Activated CD8-positive, alpha-beta memory T cell treated with anti-CD3 and anti-CD28 coated beads, Interleukin-2, amount 50 U/mL, for 48 hours (primary cell): Measurements from ENCODE around the gene UNK.
"Not testable (repeated sequence)": the region's sequence is repeated elsewhere in the genome, so short reads cannot be mapped to it uniquely, and the experiment has no call there.

Source experiments
- DNase-seq: peaks from one replicate; pipeline ENCODE4 v3.0.0-alpha.2; 2020

The UNK gene

DNA sequence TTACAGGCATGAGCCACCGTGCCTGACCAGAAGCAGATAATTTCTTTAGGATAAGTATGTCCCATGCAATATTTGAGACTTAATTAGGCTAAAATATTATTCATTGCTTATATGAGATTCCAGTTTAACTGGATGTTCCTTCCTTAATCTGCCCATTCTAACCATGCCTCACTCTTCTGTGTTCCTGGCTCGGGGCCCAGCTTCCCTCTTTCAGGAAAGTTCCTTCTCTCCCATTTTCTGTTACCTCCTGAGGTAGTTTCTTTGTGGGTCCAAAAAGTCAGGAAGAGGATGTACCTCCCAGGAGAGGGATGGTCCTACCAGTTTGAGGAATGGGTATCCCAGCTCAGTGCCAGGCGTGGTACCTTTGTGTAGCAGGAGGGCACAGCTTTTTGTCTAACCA is 23.3 kb downstream of the UNK start:
- DNase-seq, result no peak

DNA sequence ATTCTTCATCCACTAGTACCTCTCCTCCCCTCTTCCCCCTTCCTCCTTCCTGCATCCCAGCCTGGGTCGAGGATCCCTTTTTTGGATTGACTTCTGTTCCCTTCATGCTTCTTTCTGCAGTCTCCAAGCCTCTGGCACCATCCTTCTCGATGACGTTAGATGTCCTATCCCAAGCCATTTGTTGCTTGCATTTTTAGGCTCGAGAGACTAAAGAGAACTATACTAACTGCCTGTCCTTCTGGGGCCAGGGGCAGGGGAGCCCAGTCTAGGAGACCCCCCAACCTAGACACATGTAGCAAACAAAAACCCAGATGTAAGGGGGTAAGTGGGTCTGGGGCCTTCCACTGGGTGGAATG is 23.9 kb downstream of the UNK start:
- no peak for DNase-seq

DNA sequence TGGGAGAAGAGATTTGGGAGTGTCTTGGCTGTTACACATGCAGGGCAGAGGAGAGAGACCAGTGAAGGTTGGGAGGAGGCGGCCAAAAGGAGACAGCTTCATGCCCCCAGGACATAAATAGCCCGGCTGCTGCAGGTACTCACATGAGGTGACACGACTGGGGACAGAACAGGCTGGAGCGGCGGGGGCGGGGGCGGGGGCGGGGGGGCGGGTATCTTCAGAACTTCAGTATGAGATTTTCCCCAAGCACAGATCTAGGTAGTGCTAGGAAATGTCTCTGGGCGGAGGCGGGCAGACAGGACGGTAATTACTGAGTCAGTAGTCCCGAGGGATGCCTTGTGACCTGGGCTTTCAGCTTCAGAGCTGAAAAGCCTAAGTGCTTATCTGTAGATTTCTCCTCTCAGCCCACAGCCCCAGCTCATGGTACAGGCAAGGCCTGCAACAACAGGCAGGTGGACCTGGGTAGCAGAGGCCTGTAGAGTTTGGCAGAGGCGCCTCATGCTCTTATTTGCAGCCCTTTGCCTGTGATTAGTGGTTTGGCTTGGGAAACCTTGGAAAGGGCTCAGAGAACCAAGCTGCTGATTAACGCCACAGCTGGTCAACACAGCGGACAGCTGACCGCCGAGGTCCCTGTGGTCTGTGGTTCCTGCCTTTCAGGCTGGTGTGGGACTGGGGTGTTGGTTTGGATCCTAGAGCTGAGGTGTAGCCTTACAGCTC is 24.5 kb downstream of the UNK start:
- DNase-seq, result no peak

DNA sequence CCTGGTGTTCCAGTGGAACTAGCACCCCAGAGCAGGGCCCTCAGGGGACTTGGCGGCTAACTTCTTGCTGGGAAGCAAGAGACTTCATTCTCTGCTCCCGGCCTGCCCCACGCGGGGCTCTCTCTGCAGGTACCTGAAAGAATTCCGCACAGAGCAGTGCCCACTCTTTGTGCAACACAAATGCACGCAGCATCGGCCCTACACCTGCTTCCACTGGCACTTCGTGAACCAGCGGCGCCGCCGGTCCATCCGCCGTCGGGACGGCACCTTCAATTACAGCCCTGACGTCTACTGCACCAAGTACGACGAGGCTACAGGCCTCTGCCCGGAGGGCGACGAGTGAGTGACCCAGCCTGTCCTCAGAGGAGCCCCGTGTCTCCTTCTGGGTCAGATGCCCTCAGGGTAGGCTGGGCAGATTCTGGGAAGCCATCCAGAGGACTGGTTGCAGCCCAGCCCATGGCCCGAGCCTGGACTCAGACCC is 25.1 kb downstream of the UNK start:
- no peak for DNase-seq

DNA sequence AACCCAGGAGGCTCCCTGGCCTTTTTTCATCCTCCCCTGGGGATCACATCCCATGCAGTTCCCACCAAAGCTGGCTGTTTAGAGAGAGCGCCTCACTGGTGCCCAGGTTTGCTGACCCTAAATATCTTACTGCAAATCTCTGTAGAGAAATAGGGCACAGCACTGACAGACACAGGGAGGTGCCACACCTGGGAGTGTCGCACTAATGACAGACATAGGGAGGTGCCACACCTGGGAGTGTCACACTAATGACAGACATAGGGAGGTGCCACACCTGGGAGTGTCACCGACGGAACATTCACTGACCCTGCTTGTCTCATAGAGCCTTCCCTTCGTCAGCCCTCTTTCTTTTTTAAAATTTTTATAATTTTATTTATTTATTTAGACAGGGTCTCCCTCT is 25.6 kb downstream of the UNK start:
- no peak for DNase-seq

DNA sequence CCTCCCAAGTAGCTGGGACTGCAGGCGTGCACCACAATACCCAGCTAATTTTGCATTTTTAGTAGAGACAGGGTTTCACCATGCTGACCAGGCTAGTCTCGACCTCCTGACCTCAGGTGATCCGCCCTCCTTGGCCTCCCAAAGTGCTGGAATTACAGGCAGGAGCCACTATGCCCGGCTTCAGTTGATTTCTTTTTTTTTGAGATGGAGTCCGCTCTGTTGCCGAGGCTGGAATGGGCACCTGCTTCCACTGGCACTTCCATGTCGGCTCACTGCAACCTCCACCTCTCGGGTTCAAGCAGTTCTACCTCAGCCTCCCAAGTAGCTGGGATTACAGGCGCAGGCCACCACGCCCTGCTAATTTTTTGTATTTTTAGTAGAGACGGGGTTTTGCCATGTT is 26.1 kb downstream of the UNK start:
- DNase-seq, result not testable (repeated sequence)

DNA sequence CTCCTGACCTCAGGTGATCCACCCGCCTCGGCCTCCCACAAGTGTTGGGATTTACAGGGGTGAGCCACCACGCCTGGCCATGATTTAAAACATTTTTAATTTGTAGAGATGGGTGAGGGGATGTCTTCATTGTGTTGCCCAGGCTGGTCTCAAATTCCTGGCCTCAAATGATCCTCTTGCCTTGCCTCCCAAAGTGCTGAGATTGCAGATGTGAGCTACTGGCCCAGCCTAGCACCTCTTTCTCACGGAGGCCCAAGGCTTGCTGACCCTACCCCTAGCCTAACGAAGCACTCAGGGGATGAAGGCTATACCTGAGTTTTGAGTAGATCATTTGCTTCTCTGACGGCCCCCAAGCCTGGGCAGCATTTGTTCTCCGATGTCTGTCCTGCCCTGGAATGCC is 26.6 kb downstream of the UNK start:
- no peak for DNase-seq

DNA sequence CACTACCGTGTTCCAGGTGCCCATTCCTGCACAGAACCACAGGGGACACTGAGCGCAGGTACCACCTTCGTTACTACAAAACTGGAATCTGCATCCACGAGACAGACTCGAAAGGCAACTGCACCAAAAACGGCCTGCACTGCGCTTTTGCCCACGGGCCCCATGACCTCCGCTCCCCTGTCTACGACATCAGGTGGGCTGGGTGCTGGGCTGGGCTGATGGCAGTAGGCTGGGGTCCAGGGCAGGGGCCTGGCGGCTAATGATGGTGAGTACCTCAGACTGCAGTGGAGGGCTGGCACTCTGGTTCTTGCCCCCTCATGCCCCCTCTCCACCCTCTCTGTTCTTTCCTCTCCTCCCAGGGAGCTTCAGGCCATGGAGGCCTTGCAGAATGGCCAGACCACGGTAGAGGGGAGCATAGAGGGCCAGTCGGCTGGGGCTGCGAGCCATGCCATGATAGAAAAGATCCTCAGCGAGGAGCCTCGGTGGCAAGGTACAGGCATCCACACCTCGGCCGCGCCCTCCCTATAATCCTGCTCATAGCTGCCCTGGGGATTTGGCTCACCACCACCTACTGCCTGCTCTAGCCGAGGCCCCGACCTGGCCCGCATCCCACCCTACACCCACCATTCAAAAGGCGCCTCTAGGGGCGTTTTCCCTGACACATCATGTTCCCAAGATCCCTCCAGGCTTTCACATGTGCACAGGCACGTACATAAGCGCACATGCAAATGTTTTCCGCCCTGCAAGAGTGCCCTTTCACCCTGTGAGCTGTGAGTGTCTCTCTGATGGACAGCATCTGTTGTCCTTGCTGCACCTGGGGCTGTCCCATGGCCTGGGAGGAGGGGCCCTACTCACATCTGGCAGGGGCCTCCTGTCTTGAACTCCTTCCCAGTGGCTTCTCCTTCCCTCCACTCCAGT is 27.7 kb downstream of the UNK start:
- no peak for DNase-seq

DNA sequence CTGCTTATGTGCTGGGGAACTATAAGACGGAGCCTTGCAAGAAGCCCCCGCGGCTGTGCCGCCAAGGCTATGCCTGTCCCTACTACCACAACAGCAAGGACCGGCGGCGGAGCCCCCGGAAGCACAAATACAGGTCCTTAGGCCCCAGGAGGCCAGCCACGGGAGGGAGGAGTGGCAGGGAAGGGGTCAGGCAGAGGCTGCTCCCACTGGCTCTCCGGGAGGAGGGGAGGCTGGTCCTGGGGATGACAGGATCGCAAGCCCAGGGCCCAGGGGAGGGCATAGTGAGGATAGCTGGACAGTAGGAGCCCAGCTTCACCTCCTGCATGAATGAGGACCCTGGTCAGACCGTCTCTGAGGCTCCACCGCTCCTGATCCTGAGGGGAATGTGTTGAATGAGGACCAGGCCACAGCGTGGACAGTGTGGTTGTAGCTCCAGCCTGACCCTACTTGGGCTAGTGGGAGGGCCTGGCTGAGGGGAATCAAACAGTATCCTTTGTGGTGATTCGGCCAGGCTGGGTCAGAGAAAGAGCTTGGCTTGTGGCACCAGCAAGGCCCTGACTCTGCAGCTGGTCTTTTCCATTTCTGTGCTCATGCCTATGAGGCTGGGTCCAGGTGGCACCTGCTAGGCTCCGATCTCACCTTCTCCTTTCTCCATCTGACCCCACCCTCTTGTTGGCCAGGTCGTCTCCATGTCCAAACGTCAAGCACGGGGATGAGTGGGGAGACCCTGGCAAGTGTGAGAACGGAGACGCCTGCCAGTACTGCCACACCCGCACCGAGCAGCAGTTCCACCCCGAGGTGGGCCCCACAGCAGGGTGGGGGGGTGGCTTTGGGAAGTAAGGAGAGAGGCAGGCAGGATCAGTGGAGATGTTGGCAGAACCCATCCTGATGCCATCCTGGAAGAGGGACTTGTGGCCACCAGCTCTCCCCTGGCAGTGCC is 28.7 kb downstream of the UNK start:
- DNase-seq, result no peak

DNA sequence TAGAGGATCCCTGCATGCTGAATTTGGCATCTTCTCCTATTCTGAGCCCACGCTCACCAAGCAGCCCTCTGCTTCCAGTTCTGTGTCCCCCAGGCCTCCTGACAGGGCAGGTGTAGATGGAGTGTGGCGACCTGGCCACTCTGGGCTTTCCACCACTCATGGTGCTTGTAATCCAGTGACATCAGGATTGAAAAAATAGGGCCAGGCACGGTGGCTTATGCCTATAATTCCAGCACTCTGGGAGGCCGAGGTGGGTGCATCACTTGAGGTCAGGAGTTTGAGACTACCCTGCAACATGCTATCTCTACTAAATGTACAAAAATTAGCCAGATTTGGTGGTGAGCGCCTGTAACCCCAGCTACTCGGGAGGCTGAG is 29.4 kb downstream of the UNK start:
- no peak for DNase-seq

DNA sequence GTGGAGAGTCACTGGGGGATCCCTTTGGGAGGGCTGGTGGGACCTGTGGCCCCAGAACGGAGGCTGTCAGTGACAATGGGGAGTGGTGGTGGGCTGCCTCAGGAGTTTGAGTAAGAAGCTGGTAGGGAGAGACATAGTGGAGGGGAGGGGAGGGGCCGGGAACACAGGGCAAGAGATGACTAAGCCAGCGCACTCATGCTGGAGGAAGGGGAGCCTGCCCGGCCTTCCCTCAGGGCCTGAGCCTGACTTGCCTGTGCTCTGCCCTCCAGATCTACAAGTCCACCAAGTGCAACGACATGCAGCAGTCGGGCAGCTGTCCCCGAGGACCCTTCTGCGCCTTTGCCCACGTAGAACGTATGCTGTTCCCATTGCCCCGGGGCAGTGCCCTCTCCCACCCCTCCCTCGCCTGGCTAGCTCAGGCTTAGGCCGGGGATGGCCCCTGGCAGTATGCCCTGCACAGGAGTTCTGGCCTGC is 30.3 kb downstream of the UNK start:
- no peak for DNase-seq

DNA sequence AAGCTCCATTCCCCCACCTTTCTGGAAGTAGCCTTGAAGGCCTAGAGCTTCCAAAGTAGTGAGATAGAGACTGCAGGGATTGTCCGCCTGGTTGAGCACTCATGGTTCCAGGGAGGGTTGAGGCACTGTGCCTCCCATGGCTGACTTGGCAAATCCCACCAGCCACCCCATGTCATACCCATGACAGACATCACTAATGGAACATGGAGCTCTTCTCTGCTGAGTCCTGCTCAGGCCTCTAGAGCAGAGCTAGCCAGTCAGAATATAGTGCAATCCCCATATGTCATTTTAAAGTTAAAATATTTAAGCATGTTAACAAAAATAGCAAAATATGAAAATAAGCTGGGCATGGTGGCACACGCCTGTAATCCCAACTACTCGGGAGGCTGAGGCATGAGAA is 30.8 kb downstream of the UNK start:
- DNase-seq, result no peak

DNA sequence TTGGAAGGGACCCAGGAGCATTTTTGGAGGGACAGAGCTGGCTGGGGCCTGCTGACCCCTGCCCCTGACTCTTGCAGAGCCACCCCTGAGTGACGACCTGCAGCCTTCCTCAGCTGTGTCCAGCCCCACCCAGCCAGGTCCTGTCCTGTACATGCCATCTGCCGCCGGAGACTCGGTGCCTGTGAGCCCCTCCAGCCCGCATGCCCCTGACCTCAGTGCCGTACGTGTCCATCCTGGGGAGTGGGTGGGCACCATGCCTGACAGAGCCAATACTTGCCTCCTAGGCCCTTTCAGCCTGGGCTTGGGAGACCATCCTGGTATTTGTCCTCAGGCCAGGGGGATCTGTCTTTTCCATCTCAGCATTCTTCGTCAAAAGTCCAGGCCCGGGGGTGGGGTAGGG is 32.1 kb downstream of the UNK start:
- DNase-seq, result no peak

DNA sequence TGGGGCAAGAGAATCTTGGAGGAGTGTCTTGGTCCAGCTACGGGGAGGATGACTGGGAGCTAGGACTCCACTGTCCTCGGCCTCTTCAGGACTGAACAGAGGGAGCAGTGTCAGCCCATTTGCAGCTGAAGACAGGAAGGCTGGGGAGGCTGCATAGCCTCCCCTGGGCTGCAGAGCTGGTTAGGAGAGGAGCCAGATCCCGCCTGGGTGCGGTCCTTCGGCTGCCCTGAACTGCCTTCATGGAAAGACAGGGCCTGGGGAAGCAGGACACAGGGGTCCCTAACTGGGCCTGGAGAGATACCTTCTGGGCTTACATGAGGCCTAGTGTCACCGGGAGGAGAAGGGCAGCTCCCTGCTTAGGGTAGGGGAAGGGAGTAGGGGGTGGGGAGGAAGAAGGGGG is 33.0 kb downstream of the UNK start:
- no peak for DNase-seq

DNA sequence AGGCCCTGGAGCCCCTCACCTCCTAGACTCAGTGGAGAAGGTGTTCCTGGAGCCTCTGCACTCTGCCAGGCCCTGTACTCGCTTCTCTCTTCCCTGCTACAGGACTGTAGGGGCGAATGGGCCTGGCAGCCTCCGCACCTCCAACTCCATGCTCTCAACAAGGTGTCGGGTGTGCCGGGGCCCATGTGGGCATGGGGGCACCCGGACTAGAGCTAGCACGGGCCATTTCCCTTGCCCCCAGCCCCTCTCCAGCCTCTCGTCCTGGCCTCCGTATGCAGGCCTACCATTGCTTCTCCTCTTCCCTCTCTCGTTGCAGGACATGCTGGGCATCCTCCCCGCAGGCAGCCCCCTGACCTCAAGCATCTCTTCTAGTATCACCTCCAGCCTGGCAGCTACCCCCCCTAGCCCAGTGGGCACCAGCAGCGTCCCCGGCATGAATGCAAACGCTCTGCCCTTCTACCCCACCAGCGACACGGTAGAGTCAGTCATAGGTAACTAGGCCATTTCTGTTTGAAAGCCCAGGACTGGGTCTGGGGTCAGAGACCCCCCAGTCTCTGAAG is 33.8 kb downstream of the UNK start:
- DNase-seq, result no peak

DNA sequence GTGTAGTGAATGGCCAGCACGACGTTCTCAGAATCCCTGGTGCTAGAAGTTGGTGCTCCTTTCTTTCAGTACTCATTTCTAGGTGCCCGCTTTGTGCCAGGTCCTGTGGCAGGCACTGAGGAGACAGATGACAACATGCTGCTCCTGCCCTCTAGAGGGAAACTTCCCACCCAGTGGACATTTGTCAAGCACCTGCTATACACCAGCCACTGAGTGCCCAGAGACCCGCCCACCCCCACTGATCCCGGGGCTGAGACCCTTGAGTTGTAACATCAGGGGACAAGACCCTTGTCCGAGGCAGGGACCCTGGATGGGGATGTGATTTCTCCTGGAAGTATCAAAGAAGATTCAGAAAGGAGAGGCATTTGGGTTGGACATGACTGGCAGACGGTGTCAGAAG is 34.5 kb downstream of the UNK start:
- no peak for DNase-seq

DNA sequence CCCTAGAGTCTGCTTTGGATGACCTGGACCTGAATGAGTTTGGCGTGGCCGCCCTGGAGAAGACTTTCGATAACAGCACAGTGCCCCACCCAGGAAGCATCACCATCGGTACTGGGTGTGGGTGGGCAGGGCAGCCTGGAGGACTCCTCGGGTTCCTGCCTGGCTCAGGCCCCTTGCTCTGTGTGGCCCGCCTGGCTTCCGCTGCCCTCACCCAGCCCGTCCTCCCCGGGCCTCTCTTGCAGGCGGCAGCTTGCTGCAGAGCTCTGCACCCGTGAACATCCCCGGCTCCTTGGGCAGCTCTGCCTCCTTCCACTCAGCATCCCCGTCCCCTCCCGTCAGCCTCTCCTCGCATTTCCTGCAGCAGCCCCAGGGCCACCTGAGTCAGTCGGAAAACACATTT is 35.1 kb downstream of the UNK start:
- DNase-seq, result no peak

DNA sequence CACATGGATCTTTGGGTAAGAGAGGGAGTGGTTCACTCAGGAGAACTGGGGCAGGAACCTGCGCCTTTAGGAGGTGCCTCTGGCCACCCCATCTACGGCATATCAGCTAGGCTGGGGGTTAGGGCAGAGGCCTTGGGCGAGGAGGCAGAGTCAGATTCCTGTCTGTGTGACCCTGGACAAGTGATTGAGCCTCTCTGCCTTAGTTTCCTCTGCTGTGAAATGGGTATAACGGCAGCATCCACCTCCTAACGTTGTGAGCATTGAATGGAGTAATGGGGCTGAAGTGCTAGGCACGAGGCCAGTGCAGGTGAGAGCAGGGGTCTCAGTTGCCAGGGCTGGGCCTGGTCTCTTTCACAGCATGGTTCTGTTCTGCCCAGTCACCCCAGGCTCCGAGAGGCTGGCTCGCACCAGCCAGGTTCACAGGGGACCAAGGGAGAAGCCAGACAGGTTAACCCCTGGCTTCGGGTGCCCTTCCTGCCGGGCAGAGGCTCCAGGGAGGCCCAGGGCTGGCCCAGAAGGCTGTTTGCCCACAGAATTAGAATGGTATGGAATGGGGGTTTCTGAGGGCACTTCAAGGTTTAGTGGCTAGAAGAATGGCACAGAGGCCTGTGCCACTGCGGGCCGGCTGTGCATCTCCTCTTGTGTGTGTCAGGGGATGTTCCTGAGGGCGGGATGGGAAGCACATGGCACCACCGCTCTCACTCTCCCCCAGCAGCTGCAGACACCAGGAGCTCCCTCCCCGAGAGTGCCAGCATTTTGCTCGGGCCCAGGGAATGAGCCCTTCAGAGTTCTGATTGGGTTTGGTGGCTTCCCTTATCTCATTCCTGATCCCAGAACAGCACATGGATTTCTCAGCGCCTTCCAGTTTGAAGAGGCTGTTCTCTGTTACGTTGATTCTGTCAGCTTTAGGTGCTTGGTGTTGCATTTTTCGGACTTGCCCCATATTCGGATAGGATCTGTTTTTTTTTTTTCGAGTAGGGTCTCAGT is 35.8 kb downstream of the UNK start:
- no peak for DNase-seq

DNA sequence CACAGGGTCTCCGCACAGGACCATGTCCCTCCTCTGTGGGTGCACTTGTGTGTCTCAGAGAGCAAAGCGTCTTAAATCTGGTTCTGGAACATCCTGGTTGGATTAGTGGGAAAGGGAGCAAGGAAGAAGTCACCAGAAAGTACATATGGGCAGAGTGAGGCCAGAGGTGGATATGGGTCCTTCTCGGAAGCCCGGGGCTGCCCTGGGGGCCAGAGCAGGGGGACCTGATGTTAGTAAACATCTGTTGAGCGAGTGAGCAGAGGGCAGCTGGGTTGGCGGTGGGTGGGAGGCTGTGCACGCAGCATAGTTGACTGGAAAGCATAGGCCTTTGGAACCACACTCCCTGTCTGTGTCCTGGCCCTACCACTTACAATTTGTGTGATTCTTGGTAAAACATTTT is 36.9 kb downstream of the UNK start:
- DNase-seq, result no peak

DNA sequence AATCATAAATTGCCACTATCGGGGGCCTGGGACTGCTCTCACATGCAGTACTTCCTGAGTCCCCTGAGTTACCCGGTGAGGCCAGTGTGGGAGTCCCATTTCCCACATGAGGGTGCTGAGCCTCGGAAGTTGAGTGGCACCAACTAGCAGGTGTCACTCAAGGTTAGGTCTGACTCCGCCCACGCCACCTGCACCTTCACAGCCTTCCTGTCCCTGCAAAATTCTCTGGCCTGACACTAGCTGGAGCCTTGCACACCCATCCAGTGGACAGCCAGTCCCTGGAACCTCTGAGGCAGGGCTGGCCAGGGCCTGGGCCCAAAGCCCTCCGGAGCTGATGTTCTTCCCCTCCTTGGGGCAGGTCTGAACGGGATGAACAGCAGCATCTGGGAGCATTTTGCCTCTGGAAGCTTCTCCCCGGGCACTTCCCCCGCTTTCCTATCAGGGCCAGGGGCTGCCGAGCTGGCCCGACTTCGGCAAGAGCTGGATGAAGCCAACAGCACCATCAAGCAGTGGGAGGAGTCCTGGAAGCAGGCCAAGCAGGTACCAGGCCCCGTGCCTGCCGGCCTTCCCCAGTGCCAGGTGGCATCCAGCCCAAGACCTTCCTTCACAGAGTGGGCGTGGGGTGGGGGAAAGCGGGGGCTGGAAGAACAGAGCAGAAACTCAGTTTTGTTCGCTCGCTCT is 37.7 kb downstream of the UNK start:
- DNase-seq, result no peak

DNA sequence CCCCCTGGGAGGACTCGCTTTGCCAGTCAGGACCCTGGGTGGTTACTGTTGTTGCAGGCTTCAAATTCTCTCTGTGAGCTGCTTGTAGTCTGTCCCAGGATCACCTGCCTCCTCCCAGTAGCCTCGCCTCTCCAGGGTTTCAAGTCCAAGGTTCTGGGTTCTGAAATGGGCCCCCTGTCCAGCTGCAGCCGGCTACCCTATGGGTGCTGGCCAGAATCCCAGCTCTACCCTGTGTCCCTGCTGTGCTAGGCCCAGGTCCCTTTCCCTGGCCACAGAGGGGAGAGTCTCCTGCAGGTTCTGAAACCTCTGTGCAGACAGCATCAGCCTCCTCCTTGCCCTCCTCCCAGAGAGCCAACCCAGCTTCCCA is 38.2 kb downstream of the UNK start:
- DNase-seq, result no peak
